Sigmoid colon (tissue), 4 donors: ENCODE results near the gene EMP3.

ENCODE experiments used
- EP300 ChIP-seq, 4 donors: sonication (generic); formaldehyde crosslinking; IDR thresholded peaks; one replicate each; pipeline ENCODE4 v1.6.1; 2017; ENCODE audit warnings: antibody characterized with exemption in 4 of 4
- POLR2A ChIP-seq, 2 donors: fragments of 450-650 bp; IDR thresholded peaks; one replicate each; pipeline ENCODE4 v1.6.1; 2016; ENCODE audit warnings: antibody characterized with exemption in 2 of 2, mild to moderate bottlenecking in 2 of 2, moderate library complexity in 2 of 2
- POLR2AphosphoS5 ChIP-seq, 4 donors: sonication (generic); formaldehyde crosslinking; IDR thresholded peaks; one replicate each; pipeline ENCODE4 v1.6.1; 2017; ENCODE audit warnings: antibody characterized with exemption in 4 of 4
- TF ChIP-seq, protein P1 (sequence below), 4 experiments: fragments of 450-650 bp in 3 of 4; fragments of 200-600 bp in 1 of 4; IDR thresholded peaks; one replicate each; pipeline ENCODE4 v1.5.1; 2016 to 2019; ENCODE audit warnings: antibody characterized with exemption in 4 of 4, mild to moderate bottlenecking in 3 of 4, moderate library complexity in 2 of 4

GRCh38 chr19:48303367-48303766, 22.0 kb upstream of the EMP3 start:
- TF ChIP-seq POLR2A (IDR thresholded peaks at IDR 0.05) = no peak
- TF ChIP-seq, protein P1, sequence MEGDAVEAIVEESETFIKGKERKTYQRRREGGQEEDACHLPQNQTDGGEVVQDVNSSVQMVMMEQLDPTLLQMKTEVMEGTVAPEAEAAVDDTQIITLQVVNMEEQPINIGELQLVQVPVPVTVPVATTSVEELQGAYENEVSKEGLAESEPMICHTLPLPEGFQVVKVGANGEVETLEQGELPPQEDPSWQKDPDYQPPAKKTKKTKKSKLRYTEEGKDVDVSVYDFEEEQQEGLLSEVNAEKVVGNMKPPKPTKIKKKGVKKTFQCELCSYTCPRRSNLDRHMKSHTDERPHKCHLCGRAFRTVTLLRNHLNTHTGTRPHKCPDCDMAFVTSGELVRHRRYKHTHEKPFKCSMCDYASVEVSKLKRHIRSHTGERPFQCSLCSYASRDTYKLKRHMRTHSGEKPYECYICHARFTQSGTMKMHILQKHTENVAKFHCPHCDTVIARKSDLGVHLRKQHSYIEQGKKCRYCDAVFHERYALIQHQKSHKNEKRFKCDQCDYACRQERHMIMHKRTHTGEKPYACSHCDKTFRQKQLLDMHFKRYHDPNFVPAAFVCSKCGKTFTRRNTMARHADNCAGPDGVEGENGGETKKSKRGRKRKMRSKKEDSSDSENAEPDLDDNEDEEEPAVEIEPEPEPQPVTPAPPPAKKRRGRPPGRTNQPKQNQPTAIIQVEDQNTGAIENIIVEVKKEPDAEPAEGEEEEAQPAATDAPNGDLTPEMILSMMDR (IDR thresholded peaks at IDR 0.05) = no peak
- no peak for TF ChIP-seq POLR2AphosphoS5 (IDR thresholded peaks at IDR 0.05)
- TF ChIP-seq EP300 (IDR thresholded peaks at IDR 0.05) = no peak
